GM23248 (cell line): ENCODE measurements around the gene RBBP5.

Experiments used
- EZH2 ChIP-seq: fragments of 200-600 bp; sonication (generic); IDR thresholded peaks from 2 replicates; pipeline ENCODE4 v1.6.1; 2018; ENCODE audit warnings: antibody characterized with exemption, mild to moderate bottlenecking; ENCODE audit not compliant: insufficient read depth, poor library complexity, severe bottlenecking
- EZH2phosphoT487 ChIP-seq: fragments of 200-600 bp; sonication (generic); IDR thresholded peaks from 2 replicates; pipeline ENCODE4 v1.6.1; 2018; ENCODE audit warnings: antibody characterized with exemption, moderate library complexity, mild to moderate bottlenecking, low read depth; ENCODE audit not compliant: insufficient read depth

- TF ChIP-seq EZH2 (no peak), EZH2phosphoT487 (no peak)
These were observed 47.7 kb downstream of the RBBP5 start for GRCh38 chr1:205074084-205074483.
